Spleen (tissue), 11 donors: ENCODE results near the gene CEP97. TPM values are rescaled to one million over a fixed set of nuclear protein-coding genes. Genes with fewer than 3 reads are reported as not detected.

Experiments
- DNase-seq: peaks from one replicate; pipeline ENCODE4 v3.0.0-alpha.2; 2020
- H3K27ac ChIP-seq, 8 donors: fragments of 200-600 bp; sonication (generic) in 7 of 8; 1 replicate in 4 of 8; 2 replicates in 4 of 8; pipeline versions ENCODE4 v1.5.0 to v1.8.0; 2016 to 2021; ENCODE audit warnings: inconsistent platforms in 4 of 8, mild to moderate bottlenecking in 4 of 8, moderate library complexity in 1 of 8
- H3K27me3 ChIP-seq, 7 donors: fragments of 200-600 bp; sonication (generic) in 6 of 7; replicated peaks in 1 of 7; 1 replicate in 4 of 7; 2 replicates in 3 of 7; pipeline versions ENCODE4 v1.5.0 to v1.8.0; 2016 to 2021; ENCODE audit warnings: inconsistent platforms in 3 of 7, mild to moderate bottlenecking in 1 of 7
- H3K36me3 ChIP-seq, 6 donors: fragments of 200-600 bp; sonication (generic) in 5 of 6; 1 replicate in 4 of 6; 2 replicates in 2 of 6; pipeline versions ENCODE4 v1.5.0 to v1.8.0; 2016 to 2021; ENCODE audit warnings: inconsistent platforms in 2 of 6
- H3K4me1 ChIP-seq, 6 donors: fragments of 200-600 bp; sonication (generic) in 5 of 6; 1 replicate in 3 of 6; 2 replicates in 3 of 6; pipeline versions ENCODE4 v1.5.0 to v1.8.0; 2016 to 2021; ENCODE audit warnings: inconsistent platforms in 3 of 6
- H3K4me3 ChIP-seq, 8 donors: fragments of 200-600 bp; sonication (generic) in 7 of 8; 1 replicate in 4 of 8; 2 replicates in 4 of 8; pipeline versions ENCODE4 v1.5.0 to v1.8.0; 2016 to 2021; ENCODE audit warnings: inconsistent platforms in 4 of 8, mild to moderate bottlenecking in 4 of 8, moderate library complexity in 2 of 8
- H3K9me3 ChIP-seq, 8 donors: fragments of 200-600 bp; sonication (generic) in 7 of 8; 1 replicate in 4 of 8; 2 replicates in 4 of 8; pipeline versions ENCODE4 v1.5.0 to v1.8.0; 2016 to 2021; ENCODE audit warnings: inconsistent platforms in 4 of 8
- CTCF ChIP-seq, 11 experiments: fragments of 200-600 bp in 7 of 11; fragments of 450-650 bp in 4 of 11; sonication (generic) in 4 of 11; IDR thresholded peaks in 8 of 11; conservative IDR thresholded peaks in 3 of 11; 1 replicate in 7 of 11; 2 replicates in 4 of 11; pipeline versions ENCODE4 v1.4.0 to v1.8.0; 2016 to 2021; ENCODE audit warnings: antibody characterized with exemption in 11 of 11, inconsistent platforms in 4 of 11, mild to moderate bottlenecking in 1 of 11
- POLR2A ChIP-seq, 3 donors: fragments of 450-650 bp; IDR thresholded peaks; one replicate each; pipeline ENCODE4 v1.5.1; 2017; ENCODE audit warnings: antibody characterized with exemption in 3 of 3, mild to moderate bottlenecking in 1 of 3
- POLR2AphosphoS5 ChIP-seq, 3 donors: sonication (generic); formaldehyde crosslinking; IDR thresholded peaks; one replicate each; pipeline ENCODE4 v1.5.1; 2017; ENCODE audit warnings: antibody characterized with exemption in 3 of 3
- WGBS, 5 donors: extraction: QIAGEN DNeasy Blood & Tissue Kit in 3 of 5; methylation state at CpG; one replicate each; pipeline versions ENCODE4 v1.1.5 to v1.1.7; 2013 to 2018; 5-methylcytosine and 5-hydroxymethylcytosine counted together
- intact Hi-C: fragments of 100-400 bp; cut with DNase I; formaldehyde crosslinking; loops from one replicate; pipeline ENCODE4 v1.15.0; 2023; ENCODE audit warnings: low total_unique reads
- polyA plus RNA-seq, 3 donors: library from polyadenylated mRNA; stranded (reverse); fragments of 200-250 nt; gene quantifications; one replicate each; pipeline ENCODE4 v1.2.1, GENCODE V29; 2013
- total RNA-seq, 7 donors: library from RNA; depleted of rRNA in 3 of 7; stranded (reverse); fragments of >200 nt in 3 of 7; fragmentation: NEBNext Ultra II Directional in 4 of 7; extraction: Animal tissue kit (Norgen Biotek cat#: 25700) in 4 of 7; gene quantifications; one replicate each; pipeline versions ENCODE4 v1.1.0 to v1.2.1, GENCODE V29; 2016 to 2021
- donor health status: healthy with polysubstance abuse.
- donor health status: DM: no; HTN: no; CAD: no; lungs with moderate emphysema.
- donor health status: DM: no; HTN: no; CAD: no.
- donor health status: Bipolar disorder and iron deficiency.
- donor health status: healthy.
- donor health status: DM: no; HTN: no; CAD: no.
- donor health status: DM: yes; HTN: yes; CAD: no.

Gene CEP97
- total and polyA plus RNA-seq, 10 donors = 1.00 to 18.2 (median 9.3) TPM

GRCh38 chr3:101709126-101709525, 15.3 kb upstream of the CEP97 start:
- DNase-seq = no peak
- 85 to 90% (median 87%) methylated on average over 4 of the region's 4 CpGs for WGBS, 5 donors
- intact Hi-C loops = no loop called here
- no peaks in the 10 kb centered on the region for H3K27me3 ChIP-seq
- no peak overlapping the region for H3K27ac ChIP-seq
- no peak overlapping the region for H3K4me3 ChIP-seq
- no peaks in the 10 kb centered on the region for H3K9me3 ChIP-seq
- H3K36me3 ChIP-seq = no peaks in the 10 kb centered on the region
- no peaks in the 10 kb centered on the region for H3K4me1 ChIP-seq
- TF ChIP-seq POLR2A (IDR thresholded peaks at IDR 0.05) (no peak), POLR2AphosphoS5 (IDR thresholded peaks at IDR 0.05) (no peak), CTCF (IDR thresholded peaks at IDR 0.05 in 8 of 11, conservative IDR thresholded peaks at IDR 0.05 in 3 of 11) (no peak)

GRCh38 chr3:101718455-101718854, 6.0 kb upstream of the CEP97 start:
- H3K4me3 ChIP-seq = no peak overlapping the region
- TF ChIP-seq CTCF (IDR thresholded peaks at IDR 0.05 in 8 of 11, conservative IDR thresholded peaks at IDR 0.05 in 3 of 11) (no peak), POLR2A (IDR thresholded peaks at IDR 0.05) (no peak), POLR2AphosphoS5 (IDR thresholded peaks at IDR 0.05) (no peak)
- no peak overlapping the region for H3K27ac ChIP-seq
- WGBS, 5 donors = 77 to 95% (median 86%) methylated on average over 1 of the region's 1 CpG
- no peaks in the 10 kb centered on the region for H3K36me3 ChIP-seq
- H3K9me3 ChIP-seq = no peaks in the 10 kb centered on the region
- intact Hi-C loops = no loop called here
- DNase-seq = no peak
- no peaks in the 10 kb centered on the region for H3K27me3 ChIP-seq
- peaks cover 3 to 34% (median 25%) of the 10 kb centered on the region in 6 donors for H3K4me1 ChIP-seq

GRCh38 chr3:101719604-101720185, 4.7 kb upstream of the CEP97 start:
- 92 to 98% (median 94%) methylated on average over 3 of the region's 3 CpGs for WGBS, 5 donors
- Histone ChIP-seq H3K27ac (peak overlapping the region in 5 of 8 donors; percentile 78 to 88 (median 83)), H3K9me3 (no peaks in the 10 kb centered on the region), H3K36me3 (no peaks in the 10 kb centered on the region), H3K27me3 (no peaks in the 10 kb centered on the region), H3K4me1 (peaks cover 10 to 44% (median 33%) of the 10 kb centered on the region in 6 donors), H3K4me3 (no peak overlapping the region)
- no peak for DNase-seq
- TF ChIP-seq POLR2A (IDR thresholded peaks at IDR 0.05) (no peak), POLR2AphosphoS5 (IDR thresholded peaks at IDR 0.05) (no peak), CTCF (IDR thresholded peaks at IDR 0.05 in 8 of 11, conservative IDR thresholded peaks at IDR 0.05 in 3 of 11) (no peak)
- intact Hi-C loops = loop anchor here (5.0 kb wide), 1 partner anchor 32 kb away; the partner anchor contains the start of gene RPL24

GRCh38 chr3:101720851-101721840, 3.3 kb upstream of the CEP97 start:
- 50 to 59% (median 54%) methylated on average over 10 of the region's 10 CpGs for WGBS, 5 donors
- DNase-seq = no peak
- TF ChIP-seq POLR2AphosphoS5 (IDR thresholded peaks at IDR 0.05) = no peak
- no peak for TF ChIP-seq POLR2A (IDR thresholded peaks at IDR 0.05)
- TF ChIP-seq CTCF (IDR thresholded peaks at IDR 0.05 in 8 of 11, conservative IDR thresholded peaks at IDR 0.05 in 3 of 11) = no peak
- peak overlapping the region; percentile 64 to 88 (median 78) for H3K27ac ChIP-seq
- no peaks in the 10 kb centered on the region for H3K27me3 ChIP-seq
- peaks cover 12 to 54% (median 42%) of the 10 kb centered on the region in 6 donors for H3K4me1 ChIP-seq
- no peaks in the 10 kb centered on the region for H3K9me3 ChIP-seq
- no peaks in the 10 kb centered on the region for H3K36me3 ChIP-seq
- intact Hi-C loops = loop anchor here (5.0 kb wide), 1 partner anchor 34 kb away; the partner anchor contains the start of gene RPL24
- peak overlapping the region in 1 of 8 donors; percentile 1 for H3K4me3 ChIP-seq
